ENCODE results near the gene TCFL5. TPM values are rescaled to one million over a fixed set of nuclear protein-coding genes. Genes with fewer than 3 reads are reported as not detected.

Gene TCFL5
- polyA plus RNA-seq, 3 donors: 0.38 to 3.5 (median 0.89) TPM

- Mint-ChIP-seq H3K27me3 (ENCODE audit: low read depth in 3 of 3) (peaks cover 0 to 5% (median 0%) of the 10 kb centered on the region in 3 donors), H3K27ac (no peak overlapping the region), H3K36me3 (no peaks in the 10 kb centered on the region), H3K4me3 (no peak overlapping the region), H3K4me1 (peaks cover 26% of the 10 kb centered on the region), H3K9me3 (no peaks in the 10 kb centered on the region)
- H3K79me2 ChIP-seq (ENCODE audit: insufficient read depth, low read length): no peaks in the 10 kb centered on the region
- H3K4me3 ChIP-seq (replicated peaks in 1 of 3; ENCODE audit: low read depth in 2 of 3, low read length in 3 of 3): no peak overlapping the region
- H3K27ac ChIP-seq (ENCODE audit: low read depth in 1 of 2, low read length in 2 of 2): no peak overlapping the region
- H3K27me3 ChIP-seq (ENCODE audit: control insufficient read depth in 2 of 2, insufficient read depth in 2 of 2, low read length in 2 of 2): no peaks in the 10 kb centered on the region
- no peaks in the 10 kb centered on the region for H4K20me1 ChIP-seq (ENCODE audit: insufficient read depth, low read length)
- H3K36me3 ChIP-seq (replicated peaks in 1 of 2; ENCODE audit: control insufficient read depth in 1 of 2, insufficient read depth in 2 of 2, low read length in 2 of 2): no peaks in the 10 kb centered on the region
- H2AFZ ChIP-seq (ENCODE audit: insufficient read depth, low read depth, low read length, poor library complexity, severe bottlenecking): no peak overlapping the region
- H3K9ac ChIP-seq (ENCODE audit: insufficient read depth, low read length, poor library complexity, severe bottlenecking): no peak overlapping the region
- no peak overlapping the region for H3K4me2 ChIP-seq (replicated peaks; ENCODE audit: extremely low read depth, low read length, poor library complexity, severe bottlenecking)
- peak in 1 of 3 donors; percentile 3 for DNase-seq
- TF ChIP-seq CTCF (IDR thresholded peaks at IDR 0.05): no peak
- 91% methylated on average over 20 of the region's 29 CpGs for WGBS (ENCODE audit: insufficient coverage)
- no peaks in the 10 kb centered on the region for H3K9me3 ChIP-seq (replicated peaks in 1 of 2; ENCODE audit: control insufficient read depth in 1 of 2, insufficient read depth in 1 of 2, low read length in 2 of 2)
- intact Hi-C loops (cut with micrococcal nuclease): no loop called here
- H3K4me1 ChIP-seq (ENCODE audit: control insufficient read depth in 1 of 2, insufficient read depth in 2 of 2, low read length in 2 of 2): peaks cover 34 to 38% of the 10 kb centered on the region in 2 donors
These were observed 33.0 kb downstream of the TCFL5 start for GRCh38 chr20:62828511-62829230.

- Histone ChIP-seq H3K4me2 (replicated peaks; ENCODE audit: extremely low read depth, low read length, poor library complexity, severe bottlenecking) (no peak overlapping the region), H3K9ac (ENCODE audit: insufficient read depth, low read length, poor library complexity, severe bottlenecking) (no peak overlapping the region), H3K4me1 (ENCODE audit: control insufficient read depth in 1 of 2, insufficient read depth in 2 of 2, low read length in 2 of 2) (peaks cover 28 to 32% of the 10 kb centered on the region in 2 donors), H3K27me3 (ENCODE audit: control insufficient read depth in 2 of 2, insufficient read depth in 2 of 2, low read length in 2 of 2) (no peaks in the 10 kb centered on the region), H2AFZ (ENCODE audit: insufficient read depth, low read depth, low read length, poor library complexity, severe bottlenecking) (no peak overlapping the region), H4K20me1 (ENCODE audit: insufficient read depth, low read length) (no peaks in the 10 kb centered on the region), H3K27ac (ENCODE audit: low read depth in 1 of 2, low read length in 2 of 2) (no peak overlapping the region), H3K4me3 (replicated peaks in 1 of 3; ENCODE audit: low read depth in 2 of 3, low read length in 3 of 3) (no peak overlapping the region), H3K9me3 (replicated peaks in 1 of 2; ENCODE audit: control insufficient read depth in 1 of 2, insufficient read depth in 1 of 2, low read length in 2 of 2) (no peaks in the 10 kb centered on the region), H3K36me3 (replicated peaks in 1 of 2; ENCODE audit: control insufficient read depth in 1 of 2, insufficient read depth in 2 of 2, low read length in 2 of 2) (no peaks in the 10 kb centered on the region), H3K79me2 (ENCODE audit: insufficient read depth, low read length) (no peaks in the 10 kb centered on the region)
- Mint-ChIP-seq H3K36me3 (no peaks in the 10 kb centered on the region), H3K9me3 (no peaks in the 10 kb centered on the region), H3K4me1 (peaks cover 20% of the 10 kb centered on the region), H3K27me3 (ENCODE audit: low read depth in 3 of 3) (peaks cover 0 to 5% (median 1%) of the 10 kb centered on the region in 3 donors), H3K4me3 (no peak overlapping the region), H3K27ac (no peak overlapping the region)
- DNase-seq: no peak
- WGBS (ENCODE audit: insufficient coverage): 93% methylated on average over 7 of the region's 9 CpGs
- intact Hi-C loops (cut with micrococcal nuclease): no loop called here
- TF ChIP-seq CTCF (IDR thresholded peaks at IDR 0.05): no peak
These were observed 33.6 kb downstream of the TCFL5 start for GRCh38 chr20:62828051-62828450.

All from CD14-positive monocyte (primary cell).